ENCODE measurements around the gene PAPPA. TPM values are rescaled to one million over a fixed set of nuclear protein-coding genes. Genes with fewer than 3 reads are reported as not detected.

PAPPA gene
- total and polyA plus RNA-seq, 2 of the 8 experiments (the other 6 are each of a cell fraction or from before 2014, with no cell fraction given): 0.18 to 0.63 TPM

DNA sequence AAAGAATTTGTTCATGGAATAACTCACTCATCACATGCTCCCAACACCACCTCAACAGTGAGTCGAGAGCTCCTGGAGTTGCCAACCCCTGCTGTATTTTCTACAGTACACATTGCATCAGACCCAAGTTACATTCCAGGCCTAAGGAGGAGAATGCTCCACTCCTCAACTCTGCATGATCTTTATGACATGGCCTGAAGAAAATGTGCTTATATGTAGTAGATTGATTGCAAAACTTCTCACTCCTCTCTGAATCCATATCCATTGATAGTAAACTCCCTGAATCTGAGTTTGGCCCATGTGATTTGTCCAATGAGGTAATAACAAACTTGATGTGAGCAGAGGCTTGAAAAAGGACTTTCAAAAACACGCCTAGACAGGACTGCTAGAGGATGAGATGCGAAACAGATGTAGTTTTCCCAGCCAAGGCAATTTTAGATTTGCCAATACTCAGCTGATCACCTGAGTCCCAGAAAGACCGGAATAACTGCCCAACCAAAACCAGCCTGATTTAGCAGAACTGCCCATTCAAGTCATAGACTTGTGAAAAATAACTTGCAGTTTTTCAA is 29.0 kb upstream of the PAPPA start:
- Histone ChIP-seq H3K9ac (replicated peaks in 1 of 4; ENCODE audit: extremely low read depth in 1 of 4, low read depth in 3 of 4, low read length in 3 of 4) (no peak overlapping the region), H4K8ac (ENCODE audit: extremely low read depth, insufficient read depth, low read length) (no peak overlapping the region), H3K9me3 (ENCODE audit: insufficient read depth in 2 of 2, low read depth in 1 of 2, low read length in 1 of 2) (no peaks in the 10 kb centered on the region), H2BK120ac (replicated peaks; ENCODE audit: low read depth, low read length) (no peak overlapping the region), H2BK15ac (ENCODE audit: low read length) (no peak overlapping the region), H3K56ac (replicated peaks; ENCODE audit: insufficient read length, low read depth, low read length) (no peak overlapping the region), H3K27ac (ENCODE audit: low read depth, low read length) (no peak overlapping the region), H2BK20ac (ENCODE audit: low read length) (no peak overlapping the region), H3K79me2 (ENCODE audit: control insufficient read depth in 1 of 2, insufficient read depth in 2 of 2, low read length in 2 of 2) (no peaks in the 10 kb centered on the region), H3K36me3 (ENCODE audit: control insufficient read depth in 2 of 4, insufficient read depth in 4 of 4, low read length in 3 of 4) (no peaks in the 10 kb centered on the region), H4K91ac (replicated peaks; ENCODE audit: insufficient read length, low read length) (no peak overlapping the region), H3K27me3 (replicated peaks in 1 of 4; ENCODE audit: control insufficient read depth in 3 of 4, extremely low read depth in 1 of 4, insufficient read depth in 3 of 4, low read length in 3 of 4) (peaks cover 0 to 2% (median 0%) of the 10 kb centered on the region in 4 experiments; a peak in 1 of 7 replicates), H2AK5ac (ENCODE audit: low read depth, low read length) (no peak overlapping the region), H2BK12ac (ENCODE audit: low read depth, low read length) (no peak overlapping the region), H4K20me1 (replicated peaks in 1 of 2; ENCODE audit: control insufficient read depth in 1 of 2, insufficient read depth in 2 of 2, low read length in 2 of 2) (no peaks in the 10 kb centered on the region), H4K5ac (ENCODE audit: insufficient read length, low read depth, low read length) (no peak overlapping the region), H2BK5ac (ENCODE audit: low read depth, low read length) (no peak overlapping the region), H3K14ac (ENCODE audit: insufficient read length) (no peak overlapping the region), H3K23ac (ENCODE audit: insufficient read length) (no peak overlapping the region), H3K23me2 (ENCODE audit: low read depth, low read length) (no peaks in the 10 kb centered on the region; the same call in 1 of the 2 replicates), H3K4ac (replicated peaks; ENCODE audit: insufficient read length, low read depth, low read length) (no peak overlapping the region), H3K4me2 (ENCODE audit: insufficient read depth in 1 of 2, low read depth in 2 of 2, low read length in 2 of 2) (no peak overlapping the region), H3K79me1 (ENCODE audit: low read depth, low read length) (no peaks in the 10 kb centered on the region), H3K4me1 (replicated peaks in 1 of 4; ENCODE audit: control insufficient read depth in 3 of 4, insufficient read depth in 4 of 4, low read length in 3 of 4) (peaks cover 0 to 2% (median 0%) of the 10 kb centered on the region in 4 experiments; a peak in 1 of 7 replicates), H2AFZ (ENCODE audit: low read length) (no peak overlapping the region), H3K4me3 (ENCODE audit: extremely low read depth in 1 of 4, insufficient read depth in 2 of 4, low read depth in 3 of 4, low read length in 4 of 4) (no peak overlapping the region), H3K18ac (ENCODE audit: extremely low read depth, low read length) (no peak overlapping the region)
- POLR2A ChIA-PET (ENCODE audit: partially characterized antibody): no interaction called here
- DNase-seq (ENCODE audit: low read depth in 1 of 2, low spot score in 2 of 2) (no peak), FAIRE-seq (no peak)
- CTCF ChIA-PET (ENCODE audit: partially characterized antibody): interaction anchor here (0.5 to 1.0 kb wide), 3 partner anchors 12 to 528 kb away, joined by 3 to 6 read pairs (median 3); no protein-coding TSS in a partner anchor
- WGBS, 2 experiments (ENCODE audit: extremely low coverage in 1 of 2, insufficient coverage in 1 of 2, insufficient read length in 1 of 2, insufficient replicate concordance in 2 of 2, low coverage in 1 of 2, low lambda C conversion rate in 2 of 2, missing lambda C conversion rate in 1 of 2): 87% methylated on average over 4 of the region's 4 CpGs; no CpG with 5 or more reads in 1 of the 2 experiments
- TF ChIP-seq CEBPB (IDR thresholded peaks at IDR 0.05; ENCODE audit: low read depth, low read length) (no peak), SAP30 (IDR thresholded peaks at IDR 0.05; ENCODE audit: insufficient read depth, insufficient replicate concordance, low read length) (no peak), CHD1 (IDR thresholded peaks at IDR 0.05; ENCODE audit: low read depth, low read length) (no peak), TCF12 (IDR thresholded peaks at IDR 0.05; ENCODE audit: low read depth, low read length) (no peak), EP300 (IDR thresholded peaks at IDR 0.05; ENCODE audit: borderline replicate concordance in 1 of 2, low read depth in 2 of 2, low read length in 2 of 2) (no peak), CTBP2 (IDR thresholded peaks at IDR 0.05; ENCODE audit: borderline replicate concordance, insufficient read depth, insufficient read length, low read length) (no peak), JUN (IDR thresholded peaks at IDR 0.05; ENCODE audit: low read depth, low read length) (no peak), SP1 (IDR thresholded peaks at IDR 0.05; ENCODE audit: low read depth, low read length) (no peak), USF2 (IDR thresholded peaks at IDR 0.05; ENCODE audit: low read length) (no peak), PHF8 (conservative IDR thresholded peaks at IDR 0.05; ENCODE audit: low read depth, low read length) (no peak), ASH2L (IDR thresholded peaks at IDR 0.05; ENCODE audit: low read length) (no peak), MAX (IDR thresholded peaks at IDR 0.05) (no peak)

All from H1 (cell line).